GM18526 (cell line): ENCODE data around the gene STIP1.

ENCODE experiments used
- POLR2A ChIP-seq: IDR thresholded peaks from 3 replicates; pipeline ENCODE4 v1.6.1; 2011; ENCODE audit not compliant: insufficient read length; ENCODE audit errors: extremely low read depth

The STIP1 gene

DNA sequence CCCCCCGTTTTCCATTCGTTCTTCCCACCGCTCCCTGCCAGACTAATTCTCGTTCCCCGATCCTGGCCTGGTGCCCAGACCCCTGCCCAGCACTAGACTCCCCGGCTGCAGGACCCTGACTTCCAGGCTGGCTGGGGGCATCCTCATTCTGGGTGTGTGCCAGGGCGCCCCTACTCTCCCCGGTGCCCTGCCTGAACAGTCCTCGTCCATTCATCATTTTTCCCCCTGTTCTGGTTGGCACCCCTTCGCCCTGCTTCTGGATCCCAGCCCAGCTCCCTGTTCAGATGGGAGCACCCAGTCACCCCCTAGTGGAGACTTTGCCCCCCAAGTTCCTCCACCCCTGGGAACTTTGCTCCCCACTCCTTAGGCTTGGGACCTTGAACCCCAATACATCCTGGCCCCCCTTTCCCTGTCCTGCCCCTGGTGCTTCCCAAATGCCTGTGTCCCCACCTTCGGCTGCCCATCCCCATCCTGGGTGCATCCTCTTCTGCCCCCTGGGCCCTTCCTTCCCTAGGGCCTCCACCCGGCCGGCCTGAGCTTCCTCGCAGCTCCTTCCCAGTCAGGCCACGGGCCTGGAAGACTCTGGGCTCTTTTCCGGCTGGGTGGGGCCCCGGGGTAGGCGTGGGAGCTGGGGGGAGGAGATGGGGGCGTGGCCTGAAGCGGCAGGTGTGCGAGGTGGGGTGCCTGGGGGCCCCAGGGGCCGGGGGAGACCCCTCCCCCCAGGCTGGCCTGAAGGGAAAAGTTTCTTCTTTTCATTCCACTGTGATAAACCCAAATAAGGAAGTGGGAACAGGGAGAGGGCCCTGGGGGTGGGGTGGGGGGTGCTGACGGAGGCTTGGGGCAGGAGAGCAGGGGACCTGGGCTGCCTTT is 66.3 kb downstream of the STIP1 start:
- TF ChIP-seq POLR2A = no peak

DNA sequence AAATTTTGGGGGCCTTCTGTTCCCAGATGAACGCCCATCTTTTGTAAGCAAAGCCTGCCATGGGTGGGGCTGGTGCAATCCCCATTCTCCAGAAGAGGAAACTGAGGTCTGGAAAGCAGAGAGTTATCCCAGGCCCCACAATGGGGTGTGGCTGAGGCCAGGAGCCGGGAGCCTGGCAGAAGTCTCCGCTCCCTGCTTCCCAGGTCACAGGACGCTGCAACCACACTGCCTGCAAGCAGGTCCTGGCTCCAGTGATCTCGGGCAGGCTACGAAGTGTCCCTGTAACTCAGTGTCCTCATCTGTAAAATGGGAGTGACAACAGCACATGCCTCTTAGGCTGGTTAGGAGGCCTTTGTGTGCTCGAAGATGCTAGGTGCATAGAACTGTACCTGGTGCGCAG is 67.1 kb downstream of the STIP1 start:
- TF ChIP-seq POLR2A = no peak

GRCh38 chr11:64253481-64253880 is 67.5 kb downstream of the STIP1 start:
- no peak for TF ChIP-seq POLR2A
